ENCODE measurements around the gene INTS11.

GRCh38 chr1:1283821-1284220, 40.6 kb downstream of the INTS11 start:
- no peak for TF ChIP-seq CTCF (IDR thresholded peaks at IDR 0.05; ENCODE audit: low read depth, low read length, poor library complexity, severe bottlenecking)
- no peak for TF ChIP-seq EZH2phosphoT487 (IDR thresholded peaks at IDR 0.05; ENCODE audit: borderline replicate concordance, low read length)
